ENCODE results near the gene ANXA5.
"Not testable (repeated sequence)": the region's sequence is repeated elsewhere in the genome, so short reads cannot be mapped to it uniquely, and the experiment has no call there.

The ANXA5 gene
- 956 to 1,966 (median 1,333) reads per million in 17 experiments for total RNA-seq

DNA sequence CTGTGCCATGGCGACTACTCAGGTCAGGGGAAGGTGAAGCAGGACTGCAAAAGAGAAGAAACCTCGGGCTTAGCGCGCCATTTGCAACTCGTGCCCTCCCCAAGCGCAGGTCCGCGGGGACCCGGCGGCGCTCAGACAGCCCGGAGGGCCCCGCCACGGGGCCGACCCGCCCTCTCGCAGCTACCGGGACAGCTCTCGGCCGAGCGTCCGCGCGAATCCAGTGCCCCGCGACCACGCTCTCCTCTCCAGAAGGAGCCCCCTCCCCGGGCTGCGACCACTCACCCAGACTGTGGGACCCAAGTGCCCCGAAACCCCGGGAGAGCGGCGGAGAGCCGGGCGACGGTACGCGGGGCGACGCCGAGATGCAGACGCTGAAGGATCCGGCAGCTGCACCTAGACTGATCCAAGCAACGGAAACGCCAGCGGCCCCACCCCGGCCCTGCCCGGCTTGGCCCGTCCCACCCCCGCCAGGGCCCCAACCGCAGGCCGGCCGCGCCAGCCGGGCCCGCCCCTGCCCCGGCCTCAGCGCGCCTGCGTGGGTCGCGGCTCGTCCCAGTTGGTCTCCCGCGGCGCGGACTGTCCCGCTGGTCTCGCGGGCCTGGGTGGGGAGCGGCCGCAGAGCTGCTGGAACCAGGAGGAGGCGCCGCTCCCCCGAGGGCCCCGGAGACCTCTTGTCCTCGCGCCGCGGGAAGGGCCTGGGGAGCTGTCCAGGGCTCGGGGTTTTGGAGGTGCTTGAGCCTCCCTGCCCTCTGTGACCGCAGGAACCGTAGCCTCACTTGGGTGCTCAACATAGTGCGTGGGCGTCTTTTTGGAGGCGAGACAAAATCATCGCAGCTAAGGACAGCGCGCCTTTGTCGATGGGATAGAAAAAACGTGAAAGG is at the start of gene ANXA5:
TSS of gene ANXA5 (minus strand) at position 400 of the 881 bp plus-strand sequence. CDS start at position 9, 391 bp downstream.
- peak; percentile 96 to 99 (median 97) for DNase-seq

GRCh38 chr4:121742794-121743193 is 46.0 kb upstream of the ANXA5 start:
- no peak for DNase-seq

DNA sequence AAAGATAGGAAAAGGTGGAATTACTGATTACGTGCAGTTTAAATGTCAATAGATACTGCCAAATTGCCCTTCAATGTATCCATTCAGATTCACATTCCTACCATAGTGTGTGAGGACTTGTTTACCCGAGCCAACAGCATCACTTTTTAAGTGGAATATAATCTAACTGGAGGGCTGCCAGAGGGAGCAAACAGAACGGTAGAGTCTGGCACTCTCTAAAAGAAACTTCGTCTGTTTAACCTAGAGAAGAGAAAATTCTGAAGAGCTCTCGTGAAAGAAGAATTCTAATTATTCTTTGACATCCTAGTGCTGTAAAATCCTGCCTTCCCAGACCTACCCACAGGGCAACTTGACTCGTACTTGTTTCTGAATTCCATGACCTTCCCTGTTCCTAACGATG is 45.0 kb upstream of the ANXA5 start:
- DNase-seq, result no peak

GRCh38 chr4:121740796-121741409 is 44.1 kb upstream of the ANXA5 start:
- no peak for DNase-seq

DNA sequence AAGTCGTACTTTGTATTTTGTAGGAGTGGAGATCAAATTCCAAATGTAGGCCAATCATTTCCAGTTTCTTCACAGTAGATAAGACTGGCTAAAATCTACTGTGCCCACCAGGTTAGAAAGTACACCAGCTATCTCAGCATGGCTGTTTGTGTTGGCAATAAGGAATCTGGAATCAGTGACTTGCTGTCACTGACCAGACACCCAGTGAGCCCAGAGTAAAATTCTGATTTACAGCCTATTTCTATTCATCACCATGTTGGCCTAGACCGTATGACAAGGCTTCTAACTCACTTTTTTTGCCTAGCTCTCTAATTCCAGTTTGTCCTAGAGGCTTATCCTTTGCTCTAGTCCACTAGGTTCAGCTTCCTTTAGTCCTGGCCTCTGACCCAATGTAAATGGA is 42.8 kb upstream of the ANXA5 start:
- DNase-seq, result no peak

GRCh38 chr4:121738780-121739535 is 42.2 kb upstream of the ANXA5 start:
- no peak for DNase-seq

- DNase-seq, result no peak
Observed at GRCh38 chr4:121737846-121738554, 41.2 kb upstream of the ANXA5 start.

GRCh38 chr4:121736735-121737351 is 40.1 kb upstream of the ANXA5 start:
- peak; percentile 69 to 74 (median 72) for DNase-seq

- DNase-seq, result no peak
Observed at GRCh38 chr4:121734571-121734970, 37.8 kb upstream of the ANXA5 start.

- DNase-seq, result no peak
Observed at GRCh38 chr4:121733942-121734341, 37.2 kb upstream of the ANXA5 start.

DNA sequence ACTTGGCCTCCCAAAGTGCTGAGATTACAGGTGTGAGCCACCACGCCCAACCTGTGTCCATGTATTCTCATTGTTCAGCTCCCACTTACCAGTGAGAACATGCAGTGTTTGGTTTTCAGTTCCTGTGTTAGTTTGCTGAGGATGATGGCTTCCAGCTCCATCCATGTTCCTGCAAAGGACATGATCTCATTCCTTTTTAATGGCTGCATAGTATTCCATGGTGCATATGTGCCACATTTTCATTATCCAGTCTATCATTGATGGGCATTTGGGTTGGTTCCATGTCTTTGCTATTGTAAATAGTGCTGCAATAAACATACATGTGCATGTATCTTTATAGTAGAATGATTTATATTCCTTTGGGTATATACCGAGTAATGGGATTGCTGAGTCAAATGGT is 33.0 kb upstream of the ANXA5 start:
- not testable (repeated sequence) for DNase-seq

DNA sequence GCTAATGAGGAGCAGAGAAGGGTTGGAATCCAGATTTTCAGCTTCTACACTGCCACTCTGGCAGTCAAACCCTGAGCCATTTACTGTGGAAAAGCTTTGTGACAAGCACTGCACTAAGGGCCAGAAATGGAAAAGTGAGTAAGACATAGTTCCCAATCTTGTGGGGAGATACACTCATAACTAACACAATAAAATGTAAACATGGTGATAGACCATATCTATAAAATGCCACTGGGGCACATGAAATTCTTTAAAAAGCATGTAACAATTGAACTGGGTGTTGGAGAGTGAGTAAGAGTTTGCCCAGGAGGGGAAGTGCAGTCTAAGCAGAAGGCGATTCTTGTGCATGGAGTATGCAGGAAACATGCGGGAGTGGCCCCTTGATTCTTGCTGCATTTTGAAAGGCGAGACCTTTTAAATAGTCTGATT is 32.0 kb upstream of the ANXA5 start:
- DNase-seq, result no peak

DNA sequence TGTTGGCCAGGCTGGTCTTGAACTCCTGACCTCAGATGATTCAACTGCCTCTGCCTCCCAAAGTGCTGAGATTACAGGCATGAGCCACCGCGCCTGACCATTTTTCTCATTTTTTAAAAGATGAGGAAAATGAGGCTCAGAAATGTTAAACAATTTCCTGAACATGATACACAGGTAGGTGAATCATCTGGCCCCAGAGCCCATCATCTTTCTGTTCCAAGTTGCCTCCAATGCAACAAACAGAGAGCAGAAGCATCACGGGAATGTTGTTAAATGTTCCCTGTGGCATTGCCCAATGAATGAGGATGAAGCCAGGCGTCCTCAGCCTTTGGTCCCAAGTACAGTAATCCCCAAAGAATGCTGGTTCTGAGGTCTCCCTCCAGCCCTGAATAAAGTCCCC is 31.3 kb upstream of the ANXA5 start:
- DNase-seq, result no peak

DNA sequence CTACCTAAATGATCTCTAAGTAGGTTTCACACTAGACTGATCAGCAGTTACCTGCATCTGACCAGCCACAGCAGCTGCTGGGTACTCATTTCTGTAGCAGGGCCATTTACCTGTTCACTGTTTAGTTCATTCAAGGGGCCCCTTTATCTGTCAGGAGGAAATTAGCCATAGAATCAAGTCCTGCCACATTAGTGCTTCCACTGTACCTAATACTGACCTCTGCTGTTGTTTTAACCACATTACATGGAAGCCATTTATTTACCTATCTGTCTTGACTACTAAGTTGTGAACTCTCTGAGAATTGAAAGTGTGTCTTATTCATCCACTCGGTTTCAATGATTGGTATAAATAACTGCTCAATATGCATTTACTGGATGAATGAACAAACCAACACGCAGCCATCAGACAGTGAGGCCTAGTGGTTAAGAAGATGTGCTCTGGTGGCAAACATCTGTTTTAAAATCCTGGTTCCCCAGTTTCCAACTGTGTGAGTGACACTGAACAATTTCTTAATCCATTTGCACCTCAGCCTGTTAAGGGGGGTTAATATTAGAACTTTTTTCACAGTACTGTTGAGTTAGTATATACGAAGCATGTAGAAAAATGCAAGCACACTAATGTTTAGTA is 30.0 kb upstream of the ANXA5 start:
- peak; percentile 43 to 81 (median 73) for DNase-seq

DNA sequence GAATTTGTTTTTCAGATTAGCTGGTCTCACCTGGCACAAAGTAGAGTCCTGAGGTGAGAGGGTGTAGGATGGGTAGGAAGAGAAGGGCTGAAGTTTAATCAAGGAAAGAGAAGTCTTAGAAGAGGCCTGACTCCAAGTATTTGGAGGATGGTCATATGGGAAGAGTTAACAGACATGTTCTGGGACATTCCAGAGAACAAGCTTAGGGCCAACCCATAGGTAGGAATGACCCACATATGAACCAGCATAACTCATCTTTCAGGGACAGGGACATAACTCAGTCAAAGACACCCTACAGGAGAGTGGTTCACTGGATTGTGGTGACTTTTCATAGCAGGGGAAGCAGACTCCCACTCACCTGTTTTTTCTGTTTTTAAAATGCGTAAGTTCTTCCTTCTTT is 27.9 kb upstream of the ANXA5 start:
- no peak for DNase-seq

DNA sequence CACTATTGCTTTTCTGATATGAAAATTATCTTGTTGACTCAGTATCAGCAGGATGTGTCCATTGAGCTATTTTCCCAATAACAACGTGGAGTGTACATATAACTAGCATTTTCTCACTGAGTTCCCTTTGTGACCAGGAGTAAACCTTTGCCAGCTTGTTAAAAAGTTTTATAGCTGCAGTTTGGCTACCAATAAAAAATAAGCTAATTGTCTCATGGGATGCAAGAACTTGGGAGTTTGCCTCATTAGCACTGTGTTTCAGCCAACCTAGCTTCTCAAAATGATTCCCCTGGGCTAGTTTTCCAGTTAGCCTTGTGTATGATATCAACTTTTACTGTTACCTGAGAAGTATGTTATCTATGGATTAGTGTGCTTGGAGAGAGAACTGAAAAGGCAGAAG is 24.9 kb upstream of the ANXA5 start:
- DNase-seq, result no peak

DNA sequence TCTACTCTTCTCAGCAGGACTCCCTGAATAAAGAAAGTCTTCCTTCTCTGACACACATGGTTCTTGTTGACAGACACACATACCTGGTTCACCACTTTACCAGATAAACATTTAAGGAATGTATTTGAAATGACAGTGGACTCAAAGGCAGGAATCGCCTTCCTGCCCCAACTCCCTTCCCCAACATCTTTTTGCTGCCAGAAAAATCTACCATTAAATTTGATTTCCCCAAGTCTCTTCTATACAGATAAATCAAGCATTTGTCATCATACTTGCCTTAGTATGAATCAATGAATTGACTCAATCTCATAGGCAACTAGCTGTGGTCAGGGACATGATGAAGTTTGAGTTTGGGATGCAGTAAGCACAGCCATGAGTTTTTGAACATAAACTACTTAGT is 23.3 kb upstream of the ANXA5 start:
- DNase-seq, result no peak

DNA sequence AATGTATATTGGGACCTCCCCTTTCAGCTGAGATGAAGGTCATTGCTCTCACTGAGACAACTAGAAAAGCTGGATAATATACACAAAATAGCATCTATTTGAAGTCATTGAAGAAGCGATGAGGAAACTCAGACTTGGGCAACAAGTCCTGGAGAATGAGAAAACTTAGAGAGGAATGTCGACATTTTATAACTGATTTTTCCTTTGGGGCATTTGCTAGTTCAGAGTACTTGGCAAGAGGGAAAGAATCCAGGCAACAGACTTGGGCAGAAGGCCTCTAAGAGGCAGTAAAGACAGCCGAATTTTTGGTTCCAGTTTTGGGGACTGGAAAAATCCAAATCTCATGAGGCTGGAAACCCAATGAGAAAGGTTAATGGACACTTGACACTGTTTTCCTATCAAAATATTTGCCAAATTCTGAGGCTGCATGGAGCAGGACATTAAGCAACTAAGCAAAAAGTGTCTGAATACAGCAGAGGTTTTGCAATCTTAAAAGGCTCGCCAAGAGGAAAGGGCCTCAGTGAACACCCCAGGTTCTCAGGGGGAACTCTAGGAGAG is 21.0 kb upstream of the ANXA5 start:
- no peak for DNase-seq

GRCh38 chr4:121714548-121714947 is 17.8 kb upstream of the ANXA5 start:
- DNase-seq, result no peak

- no peak for DNase-seq
Observed at GRCh38 chr4:121712783-121713182, 16.0 kb upstream of the ANXA5 start.

- no peak for DNase-seq
Observed at GRCh38 chr4:121712001-121712651, 15.3 kb upstream of the ANXA5 start.

All from suppressor macrophage (primary cell).